Cardiac muscle cell (in vitro differentiated cells and primary cell): ENCODE data around the gene NDOR1. TPM values are rescaled to one million over a fixed set of nuclear protein-coding genes. Genes with fewer than 3 reads are reported as not detected.

Experiments
- DNase-seq, 2 donors: peaks; one replicate each; pipeline versions ENCODE4 v3.0.0 to v3.0.0-alpha.2; 2010 to 2017; ENCODE audit warnings: low read depth in 1 of 2, low spot score in 1 of 2
- H3K27ac ChIP-seq: fragments of 200-600 bp; sonication (generic); 2 replicates; pipeline ENCODE4 v1.5.1; 2016
- H3K27me3 ChIP-seq: fragments of 200-600 bp; sonication (generic); 2 replicates; pipeline ENCODE4 v1.6.0; 2016; ENCODE audit warnings: control low read depth
- H3K36me3 ChIP-seq: fragments of 200-600 bp; sonication (generic); 2 replicates; pipeline ENCODE4 v1.5.1; 2016; ENCODE audit warnings: control low read depth
- H3K4me1 ChIP-seq: fragments of 200-600 bp; sonication (generic); 2 replicates; pipeline ENCODE4 v1.8.1; 2017; ENCODE audit warnings: low read depth, mild to moderate bottlenecking, mixed run types
- H3K4me3 ChIP-seq: fragments of 200-600 bp; sonication (generic); 2 replicates; pipeline ENCODE4 v1.5.1; 2016; ENCODE audit warnings: mild to moderate bottlenecking
- H3K9me3 ChIP-seq: fragments of 200-600 bp; sonication (generic); 2 replicates; pipeline ENCODE4 v1.5.1; 2017; ENCODE audit warnings: low read depth, mild to moderate bottlenecking, control low read depth
- polyA plus RNA-seq: library from polyadenylated mRNA; unstranded; fragments of >200 nt; fragmentation: Nextera tagmentation; extraction: Ambion mirVana; gene quantifications from 2 replicates; pipeline ENCODE4 v1.2.1, GENCODE V29; 2016
- total RNA-seq: library from RNA; depleted of rRNA; stranded (reverse); fragments of >200 nt; gene quantifications from 2 replicates; pipeline ENCODE4 v1.2.3, GENCODE V29; 2016
- TF ChIP-seq, protein P1 (sequence below): IDR thresholded peaks from 2 replicates; pipeline ENCODE4 v1.5.1; 2012; ENCODE audit warnings: low read depth, mild to moderate bottlenecking, low read length

Gene NDOR1
- total and polyA plus RNA-seq, 2 experiments from 2014 or later: 17.5 to 18.1 TPM

GRCh38 chr9:137227054-137227852 is 21.8 kb downstream of the NDOR1 start, which contains the start of gene RNF224:
RNF224 (plus strand) TSS chr9:137227502; CDS start chr9:137228336, 834 bp downstream.
- peaks cover 8% of the 10 kb centered on the region for H3K4me1 ChIP-seq
- peak; percentile 82 to 88 for DNase-seq
- H3K27me3 ChIP-seq: no peaks in the 10 kb centered on the region
- TF ChIP-seq, protein P1, sequence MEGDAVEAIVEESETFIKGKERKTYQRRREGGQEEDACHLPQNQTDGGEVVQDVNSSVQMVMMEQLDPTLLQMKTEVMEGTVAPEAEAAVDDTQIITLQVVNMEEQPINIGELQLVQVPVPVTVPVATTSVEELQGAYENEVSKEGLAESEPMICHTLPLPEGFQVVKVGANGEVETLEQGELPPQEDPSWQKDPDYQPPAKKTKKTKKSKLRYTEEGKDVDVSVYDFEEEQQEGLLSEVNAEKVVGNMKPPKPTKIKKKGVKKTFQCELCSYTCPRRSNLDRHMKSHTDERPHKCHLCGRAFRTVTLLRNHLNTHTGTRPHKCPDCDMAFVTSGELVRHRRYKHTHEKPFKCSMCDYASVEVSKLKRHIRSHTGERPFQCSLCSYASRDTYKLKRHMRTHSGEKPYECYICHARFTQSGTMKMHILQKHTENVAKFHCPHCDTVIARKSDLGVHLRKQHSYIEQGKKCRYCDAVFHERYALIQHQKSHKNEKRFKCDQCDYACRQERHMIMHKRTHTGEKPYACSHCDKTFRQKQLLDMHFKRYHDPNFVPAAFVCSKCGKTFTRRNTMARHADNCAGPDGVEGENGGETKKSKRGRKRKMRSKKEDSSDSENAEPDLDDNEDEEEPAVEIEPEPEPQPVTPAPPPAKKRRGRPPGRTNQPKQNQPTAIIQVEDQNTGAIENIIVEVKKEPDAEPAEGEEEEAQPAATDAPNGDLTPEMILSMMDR: peak; percentile 82
- H3K36me3 ChIP-seq: no peaks in the 10 kb centered on the region
- H3K4me3 ChIP-seq: no peak within 1 kb of the TSS
- H3K27ac ChIP-seq: no peak within 1 kb of the TSS
- H3K9me3 ChIP-seq: no peaks in the 10 kb centered on the region

DNA sequence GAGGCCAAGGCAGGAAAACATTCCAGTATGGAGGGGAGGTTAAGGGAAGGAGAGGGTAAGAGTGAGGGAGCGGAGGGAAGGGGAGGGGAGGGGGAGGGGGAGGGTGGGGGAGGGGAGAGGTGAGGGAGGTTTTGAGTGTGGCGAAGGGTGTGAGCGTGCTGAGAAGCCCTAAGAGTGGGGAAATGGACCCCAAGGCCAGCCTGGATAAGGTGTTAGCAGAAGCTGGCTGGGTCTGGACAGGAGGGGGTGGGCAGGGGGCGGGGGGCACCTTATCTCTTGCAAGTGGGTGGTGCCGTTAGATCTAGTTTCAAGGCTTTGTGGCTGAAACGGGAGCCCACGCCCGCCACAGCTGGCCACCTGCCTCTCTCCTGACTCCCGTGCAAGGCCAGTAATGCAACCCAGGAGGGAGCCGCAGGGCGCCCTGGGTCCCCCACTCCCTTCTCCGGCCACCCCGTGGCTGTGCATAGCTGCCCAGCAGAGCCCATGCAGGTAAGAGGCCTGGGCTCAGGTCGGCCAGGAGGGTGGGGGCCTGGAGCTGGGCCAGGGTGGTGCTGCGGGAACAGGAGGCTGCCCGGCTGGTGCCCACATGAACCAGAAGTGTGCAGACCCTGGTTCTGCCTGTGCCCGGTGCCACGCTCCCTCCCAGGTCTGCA is 22.5 kb downstream of the NDOR1 start:
- no peaks in the 10 kb centered on the region for H3K9me3 ChIP-seq
- no peak overlapping the region for H3K27ac ChIP-seq
- no peaks in the 10 kb centered on the region for H3K27me3 ChIP-seq
- H3K36me3 ChIP-seq: no peaks in the 10 kb centered on the region
- TF ChIP-seq, protein P1: no peak
- H3K4me3 ChIP-seq: no peak overlapping the region
- DNase-seq: no peak
- peaks cover 4% of the 10 kb centered on the region for H3K4me1 ChIP-seq

- Histone ChIP-seq H3K9me3 (no peaks in the 10 kb centered on the region), H3K4me3 (no peak overlapping the region), H3K27ac (no peak overlapping the region), H3K36me3 (no peaks in the 10 kb centered on the region), H3K27me3 (no peaks in the 10 kb centered on the region), H3K4me1 (peaks cover 3% of the 10 kb centered on the region)
- TF ChIP-seq, protein P1: no peak
- DNase-seq: no peak
Measured at GRCh38 chr9:137228506-137228967, 23.0 kb downstream of the NDOR1 start.

- peaks cover 3% of the 10 kb centered on the region for H3K4me1 ChIP-seq
- no peak overlapping the region for H3K27ac ChIP-seq
- no peak overlapping the region for H3K4me3 ChIP-seq
- no peak for DNase-seq
- TF ChIP-seq, protein P1: no peak
- no peaks in the 10 kb centered on the region for H3K36me3 ChIP-seq
- no peaks in the 10 kb centered on the region for H3K9me3 ChIP-seq
- H3K27me3 ChIP-seq: no peaks in the 10 kb centered on the region
Measured at GRCh38 chr9:137228968-137229896, 23.7 kb downstream of the NDOR1 start.
